Upper lobe of left lung (tissue), 6 donors: ENCODE measurements around the gene SLC29A1. TPM values are rescaled to one million over a fixed set of nuclear protein-coding genes. Genes with fewer than 3 reads are reported as not detected.

Experiments used
- ATAC-seq, 2 donors: fragments of 200-7000 bp; cut with Tn5 transposase; one replicate each; pipeline ENCODE4 v1.9.1; 2022; ENCODE audit warnings: mild to moderate bottlenecking in 2 of 2, moderate library complexity in 2 of 2; ENCODE audit not compliant: low FRiP score in 2 of 2
- DNase-seq, 2 donors: peaks; one replicate each; pipeline ENCODE4 v3.0.0-alpha.2; 2019 to 2020
- H3K27ac ChIP-seq, 4 donors: fragments of 200-600 bp; sonication (generic); one replicate each; pipeline ENCODE4 v1.5.1; 2016 to 2019
- H3K27me3 ChIP-seq, 4 donors: fragments of 200-600 bp; sonication (generic); one replicate each; pipeline ENCODE4 v1.5.1; 2017 to 2019
- H3K36me3 ChIP-seq, 4 donors: fragments of 200-600 bp; sonication (generic); one replicate each; pipeline ENCODE4 v1.5.1; 2016 to 2019
- H3K4me1 ChIP-seq, 4 donors: fragments of 200-600 bp; sonication (generic); one replicate each; pipeline ENCODE4 v1.5.1; 2018 to 2019
- H3K4me3 ChIP-seq, 4 donors: fragments of 200-600 bp; sonication (generic); one replicate each; pipeline ENCODE4 v1.5.1; 2017 to 2019; ENCODE audit warnings: mild to moderate bottlenecking in 2 of 4, moderate library complexity in 1 of 4
- H3K9me3 ChIP-seq, 4 donors: fragments of 200-600 bp; sonication (generic); one replicate each; pipeline ENCODE4 v1.5.1; 2018 to 2019
- CTCF ChIP-seq, 6 experiments: fragments of 450-650 bp in 4 of 6; fragments of 200-600 bp in 2 of 6; sonication (generic) in 2 of 6; IDR thresholded peaks; one replicate each; pipeline ENCODE4 v1.5.1; 2016 to 2019; ENCODE audit warnings: antibody characterized with exemption in 6 of 6
- EP300 ChIP-seq, 4 donors: sonication (generic); formaldehyde crosslinking; IDR thresholded peaks; one replicate each; pipeline ENCODE4 v1.5.1; 2017; ENCODE audit warnings: antibody characterized with exemption in 4 of 4, control low read depth in 2 of 4
- POLR2A ChIP-seq, 4 donors: fragments of 450-650 bp; IDR thresholded peaks; one replicate each; pipeline ENCODE4 v1.5.1; 2016 to 2017; ENCODE audit warnings: antibody characterized with exemption in 4 of 4, mild to moderate bottlenecking in 2 of 4
- POLR2AphosphoS5 ChIP-seq, 2 donors: sonication (generic); formaldehyde crosslinking; IDR thresholded peaks; one replicate each; pipeline ENCODE4 v1.5.1; 2017; ENCODE audit warnings: antibody characterized with exemption in 2 of 2
- WGBS, 2 donors: methylation state at CpG; one replicate each; pipeline ENCODE4 v1.1.5; 2017 to 2018; 5-methylcytosine and 5-hydroxymethylcytosine counted together
- total RNA-seq, 6 donors: library from RNA; depleted of rRNA in 4 of 6; stranded (reverse); fragments of >200 nt in 4 of 6; gene quantifications; one replicate each; pipeline versions ENCODE4 v1.1.0 to v1.2.1, GENCODE V29; 2016 to 2021
- donor health status: DM: no; HTN: no; CAD: no; lungs with moderate emphysema.
- donor health status: DM: no; HTN: yes; CAD: no; lungs with severe emphysema.

Gene SLC29A1
- total RNA-seq, 6 donors from 2014 or later = 38.3 to 93.2 (median 45.8) TPM

GRCh38 chr6:44217332-44218143 lies 5.9 kb upstream of the SLC29A1 start:
- DNase-seq = peak; percentile 45 to 88
- WGBS, 2 donors = 77 to 83% methylated on average over 4 to 16 of the region's 16 CpGs
- no peak for ATAC-seq
- no peaks in the 10 kb centered on the region for H3K9me3 ChIP-seq
- H3K36me3 ChIP-seq = no peaks in the 10 kb centered on the region
- peaks cover 42 to 59% (median 55%) of the 10 kb centered on the region in 4 donors for H3K4me1 ChIP-seq
- H3K27ac ChIP-seq = peak overlapping the region; percentile 86 to 91 (median 87)
- no peak overlapping the region for H3K4me3 ChIP-seq
- TF ChIP-seq EP300 (IDR thresholded peaks at IDR 0.05) = no peak
- no peak for TF ChIP-seq CTCF (IDR thresholded peaks at IDR 0.05)
- peak in 1 of 2 donors; percentile 8 for TF ChIP-seq POLR2AphosphoS5 (IDR thresholded peaks at IDR 0.05)
- TF ChIP-seq POLR2A (IDR thresholded peaks at IDR 0.05) = no peak
- H3K27me3 ChIP-seq = no peaks in the 10 kb centered on the region

GRCh38 chr6:44219053-44219814 lies 4.2 kb upstream of the SLC29A1 start:
- H3K27me3 ChIP-seq = no peaks in the 10 kb centered on the region
- no peaks in the 10 kb centered on the region for H3K36me3 ChIP-seq
- ATAC-seq = peak; percentile 85 to 88
- peak overlapping the region; percentile 27 to 60 (median 48) for H3K4me3 ChIP-seq
- H3K4me1 ChIP-seq = peaks cover 55 to 76% (median 69%) of the 10 kb centered on the region in 4 donors
- 8% methylated on average over 23 to 30 of the region's 45 CpGs for WGBS, 2 donors
- peak overlapping the region; percentile 86 to 91 (median 87) for H3K27ac ChIP-seq
- DNase-seq = peak; percentile 92 to 94
- TF ChIP-seq CTCF (IDR thresholded peaks at IDR 0.05) (peak in 1 of 6 experiments; percentile 22), EP300 (IDR thresholded peaks at IDR 0.05) (no peak), POLR2A (IDR thresholded peaks at IDR 0.05) (peak in 3 of 4 donors; percentile 56 to 87 (median 67)), POLR2AphosphoS5 (IDR thresholded peaks at IDR 0.05) (peak; percentile 47 to 63)
- H3K9me3 ChIP-seq = no peaks in the 10 kb centered on the region

GRCh38 chr6:44219815-44220784 lies 3.3 kb upstream of the SLC29A1 start:
- no peak for ATAC-seq
- WGBS, 2 donors = 65 to 93% methylated on average over 18 to 27 of the region's 28 CpGs
- peak overlapping the region; percentile 27 to 60 (median 48) for H3K4me3 ChIP-seq
- peaks cover 58 to 83% (median 74%) of the 10 kb centered on the region in 4 donors for H3K4me1 ChIP-seq
- H3K27ac ChIP-seq = peak overlapping the region; percentile 86 to 91 (median 87)
- no peaks in the 10 kb centered on the region for H3K27me3 ChIP-seq
- TF ChIP-seq POLR2AphosphoS5 (IDR thresholded peaks at IDR 0.05) = no peak
- no peak for TF ChIP-seq EP300 (IDR thresholded peaks at IDR 0.05)
- no peak for TF ChIP-seq POLR2A (IDR thresholded peaks at IDR 0.05)
- no peak for TF ChIP-seq CTCF (IDR thresholded peaks at IDR 0.05)
- no peaks in the 10 kb centered on the region for H3K36me3 ChIP-seq
- DNase-seq = no peak
- no peaks in the 10 kb centered on the region for H3K9me3 ChIP-seq

GRCh38 chr6:44220913-44221290 lies 2.5 kb upstream of the SLC29A1 start:
- no peak overlapping the region for H3K4me3 ChIP-seq
- 85 to 90% methylated on average over 4 of the region's 4 CpGs for WGBS, 2 donors
- H3K27ac ChIP-seq = peak overlapping the region; percentile 71 to 91 (median 87)
- ATAC-seq (no peak), DNase-seq (no peak)
- no peaks in the 10 kb centered on the region for H3K9me3 ChIP-seq
- H3K4me1 ChIP-seq = peaks cover 58 to 88% (median 78%) of the 10 kb centered on the region in 4 donors
- TF ChIP-seq POLR2AphosphoS5 (IDR thresholded peaks at IDR 0.05) (no peak), EP300 (IDR thresholded peaks at IDR 0.05) (no peak), CTCF (IDR thresholded peaks at IDR 0.05) (no peak), POLR2A (IDR thresholded peaks at IDR 0.05) (no peak)
- H3K27me3 ChIP-seq = no peaks in the 10 kb centered on the region
- no peaks in the 10 kb centered on the region for H3K36me3 ChIP-seq
